IPS-NIHi11 (cell line): ENCODE results near the gene ACVR2A.
A peak's percentile ranks its signal among the peaks of the same experiment; 100 is the strongest.

Experiments
- DNase-seq: peaks from one replicate; pipeline ENCODE4 v3.0.0; 2012; ENCODE audit warnings: mixed read lengths, low spot score

The ACVR2A gene

GRCh38 chr2:147844697-147845410, at the start of gene ACVR2A:
TSS of gene ACVR2A (plus strand) at chr2:147845029. CDS start at chr2:147845153, 124 bp downstream.
- peak; percentile 65 for DNase-seq

DNA sequence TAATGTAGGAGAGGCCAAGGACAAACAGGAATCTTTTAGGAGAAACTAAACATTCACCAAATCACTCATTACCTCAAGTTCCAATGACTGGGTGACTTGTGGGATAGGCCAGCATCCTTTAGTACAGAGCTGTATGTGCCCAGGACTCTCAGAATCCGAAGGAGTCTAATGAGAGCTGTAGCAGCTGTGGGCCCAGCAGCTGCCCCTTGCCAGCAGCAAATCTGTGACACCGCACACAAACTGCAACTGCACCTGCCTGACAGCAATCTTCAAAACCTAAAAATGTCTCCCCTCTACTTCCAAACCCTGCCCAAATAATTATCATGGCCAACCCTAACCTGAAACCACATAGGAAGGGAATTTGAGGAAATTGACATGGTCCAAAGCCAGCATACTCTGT, 44.5 kb upstream of the ACVR2A start:
- no peak for DNase-seq

DNA sequence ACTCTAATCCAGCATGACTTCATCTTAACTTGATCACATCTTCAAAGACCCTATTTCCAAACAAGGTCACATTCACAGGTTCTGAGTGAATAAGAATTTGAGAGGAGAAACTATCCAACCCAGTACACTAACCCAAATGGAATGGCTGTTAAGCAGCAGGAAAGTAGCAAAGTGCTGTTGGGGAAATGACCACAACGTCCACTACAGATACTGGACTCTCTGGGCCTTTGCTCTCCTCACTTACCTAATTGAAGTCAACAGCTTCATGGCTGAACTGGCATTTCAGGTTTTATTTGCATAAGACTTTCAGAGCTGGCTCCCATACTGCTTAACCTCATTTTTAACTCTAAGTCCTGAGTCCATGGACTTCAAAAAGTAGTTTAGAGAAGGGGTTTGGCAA, 38.0 kb upstream of the ACVR2A start:
- DNase-seq, result no peak

GRCh38 chr2:147808520-147808919, 36.3 kb upstream of the ACVR2A start:
- no peak for DNase-seq

- no peak for DNase-seq
These were observed 33.7 kb upstream of the ACVR2A start for GRCh38 chr2:147810883-147811765.

GRCh38 chr2:147818741-147819140, 26.1 kb upstream of the ACVR2A start:
- DNase-seq, result no peak

DNA sequence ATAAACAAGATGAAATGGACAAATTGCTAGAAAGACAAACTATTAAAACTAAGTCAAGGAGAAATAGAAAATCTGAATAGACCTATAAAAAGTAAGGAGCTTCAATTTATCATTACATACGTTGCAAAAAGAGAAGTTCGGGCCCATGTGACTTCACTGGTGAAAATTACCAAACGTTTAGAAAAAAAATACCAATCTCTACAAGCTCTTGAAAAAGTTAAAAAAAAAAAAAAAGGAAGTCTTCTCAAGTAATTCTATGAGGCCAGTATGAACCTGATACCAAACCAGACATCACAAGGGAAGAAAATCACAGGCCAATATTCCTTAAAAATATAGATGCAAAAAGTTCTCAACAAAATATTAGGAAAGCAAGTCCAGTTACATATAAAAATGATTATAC, 20.2 kb upstream of the ACVR2A start:
- no peak for DNase-seq

- no peak for DNase-seq
These were observed 18.3 kb upstream of the ACVR2A start for GRCh38 chr2:147826278-147827087.

- no peak for DNase-seq
These were observed 17.8 kb upstream of the ACVR2A start for GRCh38 chr2:147827088-147827375.

- no peak for DNase-seq
These were observed 15.7 kb upstream of the ACVR2A start for GRCh38 chr2:147829106-147829505.

- DNase-seq, result no peak
These were observed 8.7 kb upstream of the ACVR2A start for GRCh38 chr2:147836099-147836498.

GRCh38 chr2:147843391-147843863, 1.4 kb upstream of the ACVR2A start:
- DNase-seq, result no peak

GRCh38 chr2:147843864-147844696, 749 bp upstream of the ACVR2A start:
- peak; percentile 95 for DNase-seq

GRCh38 chr2:147845411-147845971, 662 bp downstream of the ACVR2A start:
- no peak for DNase-seq

- DNase-seq, result peak; percentile 16
These were observed 1.7 kb downstream of the ACVR2A start for GRCh38 chr2:147846412-147847081.

DNA sequence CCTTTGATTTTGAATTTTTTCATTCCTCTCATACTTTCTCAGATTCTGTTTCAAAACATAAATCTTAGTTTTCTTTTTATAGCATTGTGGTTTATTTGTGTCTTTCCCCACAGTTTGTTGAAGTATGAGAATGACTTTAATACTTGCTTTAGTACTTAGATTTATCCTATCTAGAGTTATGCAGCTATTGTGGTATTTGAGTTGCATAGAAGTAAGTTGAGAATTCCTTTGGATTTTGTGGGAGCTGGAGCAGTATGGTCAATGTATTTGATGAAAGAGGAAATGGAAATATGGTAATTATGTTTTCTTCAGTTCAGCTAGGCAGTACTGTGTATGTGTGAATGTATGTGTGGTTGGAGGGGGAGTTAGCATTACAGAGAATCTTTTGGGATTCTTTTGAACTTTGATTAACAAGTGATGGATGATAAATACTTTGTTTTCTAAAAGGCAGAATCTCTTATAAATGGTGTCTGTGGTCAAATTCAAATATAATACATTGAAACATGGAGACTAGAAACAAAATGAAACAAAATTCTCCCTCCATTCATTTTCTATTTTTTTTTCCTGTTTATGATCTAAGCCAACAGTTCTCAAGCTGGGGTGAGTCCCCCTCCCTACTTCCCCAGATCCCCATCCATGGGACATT, 3.0 kb downstream of the ACVR2A start:
- no peak for DNase-seq

- no peak for DNase-seq
These were observed 6.0 kb downstream of the ACVR2A start for GRCh38 chr2:147850838-147851237.

DNA sequence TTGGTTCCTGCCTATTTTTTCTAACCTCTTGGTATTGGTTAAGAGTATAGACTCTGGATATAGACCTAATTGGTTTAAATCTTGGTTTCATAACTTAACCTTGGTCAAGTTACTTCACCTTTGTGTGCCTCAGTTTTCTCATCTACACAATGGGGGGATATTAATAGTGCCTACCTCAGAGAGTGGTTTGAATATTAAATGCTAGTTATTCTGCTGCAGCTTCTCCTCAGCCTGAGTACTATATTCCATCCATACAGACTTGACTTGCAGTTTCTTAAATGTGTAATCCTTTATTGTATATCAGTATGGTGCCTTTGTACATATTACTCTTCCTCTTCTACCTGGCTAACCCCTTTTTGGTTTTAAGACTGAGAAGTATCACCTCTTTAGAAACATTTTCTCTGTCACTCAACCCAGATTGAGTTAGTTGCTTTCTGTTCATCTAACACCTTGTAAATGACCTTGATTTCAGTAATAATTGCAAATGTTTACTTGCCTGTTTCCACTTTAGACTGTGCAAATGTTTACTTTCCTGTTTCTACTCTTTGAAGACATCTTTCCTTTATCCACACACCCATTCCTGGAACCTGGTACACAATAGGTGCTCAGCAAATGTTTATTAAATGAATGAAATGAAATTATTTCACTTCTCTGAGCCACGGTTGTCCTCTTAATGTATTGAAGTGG, 6.6 kb downstream of the ACVR2A start:
- no peak for DNase-seq

DNA sequence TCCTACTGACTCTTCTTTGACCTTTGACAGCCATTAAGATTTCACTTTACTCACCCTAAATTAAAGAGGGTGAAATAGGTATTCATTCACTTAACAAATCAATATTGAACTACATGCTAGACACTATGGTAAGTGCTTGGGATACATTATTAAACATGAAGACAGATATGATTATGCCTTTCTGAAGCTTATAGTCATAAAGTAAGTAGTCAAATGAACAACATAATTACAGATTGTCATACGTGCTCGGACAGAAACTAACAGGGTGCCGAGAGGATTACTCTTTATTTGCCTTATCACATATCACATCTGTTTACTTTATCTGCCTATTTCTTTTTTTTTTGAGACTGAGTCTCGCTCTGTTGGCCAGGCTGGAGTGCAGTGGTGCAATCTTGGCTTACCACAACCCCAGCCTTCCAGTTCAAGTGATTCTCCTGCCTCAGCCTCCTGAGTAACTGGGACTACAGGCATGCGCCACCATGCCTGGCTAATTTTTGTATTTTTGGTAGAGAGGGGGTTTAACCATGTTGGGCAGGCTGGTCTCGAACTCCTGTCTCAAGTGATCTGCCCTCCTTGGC, 9.8 kb downstream of the ACVR2A start:
- DNase-seq, result no peak
